GM12878 (cell line): ENCODE results near the gene POLN. TPM values are rescaled to one million over a fixed set of nuclear protein-coding genes. Genes with fewer than 3 reads are reported as not detected.

Source experiments
- ATAC-seq: fragments of 200-7000 bp; cut with Tn5 transposase; 3 replicates; pipeline ENCODE4 v1.9.1; 2020; ENCODE audit warnings: mild to moderate bottlenecking, moderate library complexity
- BruUV-seq: library from RNA; stranded (reverse); fragments of 400-500 nt; replicated peaks from 2 replicates; lab custom pipeline; 2021; lab: Mats Ljungman, UMichigan
- CTCF ChIA-PET: fragments of 300-600 bp; sonication (Branson Sonifier 250); formaldehyde crosslinking; extraction: SDS; loops from one replicate; lab custom pipeline; 2021; ENCODE audit warnings: inconsistent platforms; lab: Yijun Ruan, JAX
- POLR2A ChIA-PET: fragments of 350-600 bp; formaldehyde crosslinking; extraction: SDS; loops from one replicate; lab custom pipeline; 2021; ENCODE audit warnings: inconsistent platforms; lab: Charles Lee
- RAD21 ChIA-PET: fragments of 300-600 bp; sonication (Branson Sonifier 250); formaldehyde crosslinking; loops from one replicate; lab custom pipeline; 2023; ENCODE audit warnings: antibody characterized with exemption; ENCODE audit not compliant: unreplicated experiment; lab: Charles Lee
- SMC1A ChIA-PET: fragments of 300-600 bp; sonication (Branson Sonifier 250); formaldehyde crosslinking; loops from one replicate; lab custom pipeline; 2023; ENCODE audit not compliant: unreplicated experiment, uncharacterized antibody; lab: Charles Lee
- DNase-seq: peaks from one replicate; pipeline ENCODE4 v3.0.0-alpha.2; 2011; ENCODE audit warnings: low read depth, low spot score
- FAIRE-seq: peaks from 3 replicates; lab custom pipeline; 2011; peaks lifted over from hg19 to GRCh38; lab: Jason Lieb, UNC
- H2AFZ ChIP-seq: 2 replicates; pipeline ENCODE4 v1.6.0; 2011; ENCODE audit warnings: low read depth, low read length, control low read depth; ENCODE audit not compliant: control insufficient read depth
- H3K27ac ChIP-seq: 2 replicates; pipeline ENCODE4 v1.5.1; 2011; ENCODE audit warnings: control low read depth; ENCODE audit not compliant: control insufficient read depth, insufficient read depth
- H3K27me3 ChIP-seq, 2 experiments: replicated peaks in 1 of 2; 2 replicates each; pipeline versions ENCODE4 v1.6.0 to v1.6.1; 2011; ENCODE audit warnings: low read length in 1 of 2; ENCODE audit not compliant: control insufficient read depth in 2 of 2, insufficient read depth in 2 of 2
- H3K36me3 ChIP-seq, 2 experiments: 2 replicates each; pipeline ENCODE4 v1.5.1; 2011; ENCODE audit warnings: low read length in 1 of 2; ENCODE audit not compliant: control insufficient read depth in 2 of 2, insufficient read depth in 2 of 2
- H3K4me1 ChIP-seq: 2 replicates; pipeline ENCODE4 v1.6.1; 2011; ENCODE audit warnings: mild to moderate bottlenecking, low read length, moderate library complexity, mixed read lengths; ENCODE audit not compliant: control insufficient read depth, insufficient read depth
- H3K4me2 ChIP-seq: 2 replicates; pipeline ENCODE4 v1.6.0; 2011; ENCODE audit warnings: control low read depth; ENCODE audit not compliant: control insufficient read depth, insufficient read depth
- H3K4me3 ChIP-seq: fragments of 200-600 bp; sonication (generic); 2 replicates; pipeline ENCODE4 v1.5.1; 2016
- H3K79me2 ChIP-seq: 2 replicates; pipeline ENCODE4 v1.6.0; 2011; ENCODE audit warnings: low read length; ENCODE audit not compliant: control insufficient read depth, insufficient read depth
- H3K9ac ChIP-seq: 2 replicates; pipeline ENCODE4 v1.8.0; 2011; ENCODE audit warnings: low read length, control low read depth, mixed read lengths; ENCODE audit not compliant: control insufficient read depth, insufficient read depth
- H3K9me3 ChIP-seq: replicated peaks from 3 replicates; pipeline ENCODE4 v1.5.1; 2011; ENCODE audit warnings: mild to moderate bottlenecking, low read length; ENCODE audit not compliant: control insufficient read depth, insufficient read depth
- H4K20me1 ChIP-seq: 2 replicates; pipeline ENCODE4 v1.6.0; 2011; ENCODE audit not compliant: control insufficient read depth, insufficient read depth
- BACH1 ChIP-seq: fragments of 450-650 bp; IDR thresholded peaks from 2 replicates; pipeline ENCODE4 v1.6.1; 2017; ENCODE audit warnings: mild to moderate bottlenecking, borderline replicate concordance
- BMI1 ChIP-seq: fragments of 450-650 bp; IDR thresholded peaks from 2 replicates; pipeline ENCODE4 v1.6.1; 2016; ENCODE audit warnings: mild to moderate bottlenecking, moderate library complexity, borderline replicate concordance
- CBX5 ChIP-seq: sonication (generic); IDR thresholded peaks from 2 replicates; pipeline ENCODE4 v1.6.1; 2016; ENCODE audit warnings: low read depth, moderate library complexity, mild to moderate bottlenecking, inconsistent platforms
- ESRRA ChIP-seq: IDR thresholded peaks from 2 replicates; pipeline ENCODE4 v1.6.1; 2012; ENCODE audit warnings: mild to moderate bottlenecking, low read length, improper control_type of control experiment
- IKZF2 ChIP-seq, 2 experiments: fragments of 450-650 bp; IDR thresholded peaks; 2 replicates each; pipeline ENCODE4 v1.6.1; 2017; ENCODE audit warnings: mild to moderate bottlenecking in 2 of 2, moderate library complexity in 2 of 2
- IRF4 ChIP-seq: IDR thresholded peaks from 2 replicates; pipeline ENCODE4 v1.6.1; 2011; ENCODE audit warnings: low read depth, low read length
- KDM1A ChIP-seq: fragments of 200-600 bp; sonication (generic); IDR thresholded peaks from 2 replicates; pipeline ENCODE4 v1.6.1; 2016; ENCODE audit warnings: borderline replicate concordance
- NFXL1 ChIP-seq: fragments of 450-650 bp; IDR thresholded peaks from 2 replicates; pipeline ENCODE4 v1.6.1; 2017; ENCODE audit warnings: antibody characterized with exemption, mild to moderate bottlenecking, borderline replicate concordance
- PKNOX1 ChIP-seq: fragments of 450-650 bp; IDR thresholded peaks from 2 replicates; pipeline ENCODE4 v1.6.1; 2016; ENCODE audit warnings: mild to moderate bottlenecking
- SMAD5 ChIP-seq: IDR thresholded peaks from 2 replicates; pipeline ENCODE4 v1.6.1; 2016; ENCODE audit warnings: antibody characterized with exemption, low read depth
- TBL1XR1 ChIP-seq: IDR thresholded peaks from 2 replicates; pipeline ENCODE4 v1.6.1; 2012; ENCODE audit warnings: low read depth, low read length, improper control_type of control experiment
- TCF3 ChIP-seq: IDR thresholded peaks from 2 replicates; pipeline ENCODE4 v1.6.1; 2012; ENCODE audit warnings: low read depth, mild to moderate bottlenecking, low read length, borderline replicate concordance; ENCODE audit not compliant: insufficient read depth
- YY1 ChIP-seq: IDR thresholded peaks from 2 replicates; pipeline ENCODE4 v1.6.1; 2011; ENCODE audit warnings: low read depth, mild to moderate bottlenecking, low read length
- ZNF24 ChIP-seq: fragments of 450-650 bp; IDR thresholded peaks from 2 replicates; pipeline ENCODE4 v1.6.1; 2017; ENCODE audit warnings: antibody characterized with exemption, mild to moderate bottlenecking
- ZNF622 ChIP-seq: fragments of 450-650 bp; IDR thresholded peaks from 2 replicates; pipeline ENCODE4 v1.6.1; 2017; ENCODE audit warnings: mild to moderate bottlenecking, inconsistent platforms
- ZSCAN29 ChIP-seq: fragments of 450-650 bp; IDR thresholded peaks from 2 replicates; pipeline ENCODE4 v1.6.1; 2017; ENCODE audit warnings: mild to moderate bottlenecking, moderate library complexity
- WGBS: methylation state at CpG from one replicate; pipeline ENCODE4 v1.1.6; 2016; ENCODE audit warnings: low lambda C conversion rate; ENCODE audit not compliant: insufficient replicate concordance, insufficient coverage; ENCODE audit errors: missing lambda C conversion rate; 5-methylcytosine and 5-hydroxymethylcytosine counted together
- in situ Hi-C: fragments of 300-500 bp; cut with MboI; formaldehyde crosslinking; loops from 9 replicates; pipeline ENCODE4 v1.14.3; 2018; ENCODE audit warnings: mixed read lengths
- intact Hi-C: fragments of 100-400 bp; cut with micrococcal nuclease; formaldehyde crosslinking; loops from one replicate; pipeline ENCODE4 v1.14.2; 2022; ENCODE audit not compliant: unreplicated experiment
- polyA plus RNA-seq, 11 experiments: library from polyadenylated mRNA; depleted of rRNA in 4 of 11; unstranded in 6 of 11; stranded (reverse) in 5 of 11; fragments of >200 nt; fragmentation: Nextera tagmentation in 4 of 11; fragmentation: Illumina TruSeq in 1 of 11; extraction: Ambion mirVana in 4 of 11; extraction: Trizol in 1 of 11; gene quantifications; 1 replicate in 1 of 11; 2 replicates in 10 of 11; pipeline versions ENCODE4 v1.2.1 to v1.2.3, GENCODE V29; 2011 to 2016; ENCODE audit warnings: inconsistent platforms in 2 of 11, missing spikeins in 2 of 11, low read depth in 1 of 11
- total RNA-seq, 4 experiments: library from RNA; depleted of rRNA in 3 of 4; stranded (reverse); fragments of >200 nt in 3 of 4; fragmentation: Illumina TruSeq in 1 of 4; extraction: Trizol in 1 of 4; gene quantifications; 2 replicates each; pipeline versions ENCODE4 v1.2.1 to v1.2.3, GENCODE V29; 2013 to 2021
- TF ChIP-seq, protein P1 (sequence below): IDR thresholded peaks from 2 replicates; pipeline ENCODE4 v1.6.1; 2011; ENCODE audit warnings: borderline replicate concordance, low read depth, mild to moderate bottlenecking, moderate library complexity, low read length; ENCODE audit not compliant: insufficient read depth, poor library complexity, severe bottlenecking
- TF ChIP-seq, protein P2 (sequence below): fragments of 450-650 bp; IDR thresholded peaks from 2 replicates; pipeline ENCODE4 v1.6.1; 2017; ENCODE audit warnings: borderline replicate concordance

The POLN gene
- total and polyA plus RNA-seq, 10 of the 15 experiments (the other 5 are each of a cell fraction or from before 2014, with no cell fraction given), result 0.09 to 2.0 (median 0.95) TPM; not detected in 1

- TF ChIP-seq, protein P1, sequence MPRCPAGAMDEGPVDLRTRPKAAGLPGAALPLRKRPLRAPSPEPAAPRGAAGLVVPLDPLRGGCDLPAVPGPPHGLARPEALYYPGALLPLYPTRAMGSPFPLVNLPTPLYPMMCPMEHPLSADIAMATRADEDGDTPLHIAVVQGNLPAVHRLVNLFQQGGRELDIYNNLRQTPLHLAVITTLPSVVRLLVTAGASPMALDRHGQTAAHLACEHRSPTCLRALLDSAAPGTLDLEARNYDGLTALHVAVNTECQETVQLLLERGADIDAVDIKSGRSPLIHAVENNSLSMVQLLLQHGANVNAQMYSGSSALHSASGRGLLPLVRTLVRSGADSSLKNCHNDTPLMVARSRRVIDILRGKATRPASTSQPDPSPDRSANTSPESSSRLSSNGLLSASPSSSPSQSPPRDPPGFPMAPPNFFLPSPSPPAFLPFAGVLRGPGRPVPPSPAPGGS, result no peak
- TF ChIP-seq IKZF2 (IDR thresholded peaks at IDR 0.05) (no peak), CBX5 (no peak)
These were observed 82.0 kb downstream of the POLN start (continued) for GRCh38 chr4:2159931-2160330.

- H3K27me3 ChIP-seq, result no peaks in the 10 kb centered on the region
- H3K36me3 ChIP-seq, result no peaks in the 10 kb centered on the region
- no peaks in the 10 kb centered on the region for H3K79me2 ChIP-seq
- in situ Hi-C loops, result no loop called here
- TF ChIP-seq PKNOX1 (no peak), IRF4 (no peak), NFXL1 (no peak), ZNF24 (no peak), YY1 (no peak), ZSCAN29 (no peak), BACH1 (no peak), ZNF622 (no peak), TCF3 (no peak), ESRRA (no peak), TBL1XR1 (no peak), BMI1 (no peak), SMAD5 (no peak), KDM1A (no peak)
- TF ChIP-seq, protein P2, sequence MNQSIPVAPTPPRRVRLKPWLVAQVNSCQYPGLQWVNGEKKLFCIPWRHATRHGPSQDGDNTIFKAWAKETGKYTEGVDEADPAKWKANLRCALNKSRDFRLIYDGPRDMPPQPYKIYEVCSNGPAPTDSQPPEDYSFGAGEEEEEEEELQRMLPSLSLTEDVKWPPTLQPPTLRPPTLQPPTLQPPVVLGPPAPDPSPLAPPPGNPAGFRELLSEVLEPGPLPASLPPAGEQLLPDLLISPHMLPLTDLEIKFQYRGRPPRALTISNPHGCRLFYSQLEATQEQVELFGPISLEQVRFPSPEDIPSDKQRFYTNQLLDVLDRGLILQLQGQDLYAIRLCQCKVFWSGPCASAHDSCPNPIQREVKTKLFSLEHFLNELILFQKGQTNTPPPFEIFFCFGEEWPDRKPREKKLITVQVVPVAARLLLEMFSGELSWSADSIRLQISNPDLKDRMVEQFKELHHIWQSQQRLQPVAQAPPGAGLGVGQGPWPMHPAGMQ, result no peak
- ChIA-PET CTCF (no interaction called here), POLR2A (no interaction called here), RAD21 (no interaction called here), SMC1A (no interaction called here)
- no peak for DNase-seq
- FAIRE-seq, result no peak
- H3K27ac ChIP-seq, result no peak overlapping the region
- no TSS peak for BruUV-seq
- ATAC-seq, result no peak
- no peak overlapping the region for H3K9ac ChIP-seq
- H4K20me1 ChIP-seq, result no peaks in the 10 kb centered on the region
- no peaks in the 10 kb centered on the region for H3K9me3 ChIP-seq
- 55% methylated on average over 7 of the region's 7 CpGs for WGBS
- intact Hi-C loops, result no loop called here
- no peak overlapping the region for H3K4me3 ChIP-seq
- H3K4me2 ChIP-seq, result no peak overlapping the region
- H2AFZ ChIP-seq, result no peak overlapping the region
- no peaks in the 10 kb centered on the region for H3K4me1 ChIP-seq
These were observed 86.7 kb downstream of the POLN start for GRCh38 chr4:2155246-2155645.
